Lung (tissue), 12 donors: Measurements from ENCODE around the gene SAMD3. TPM values are rescaled to one million over a fixed set of nuclear protein-coding genes. Genes with fewer than 3 reads are reported as not detected.
"Not testable (repeated sequence)": the region's sequence is repeated elsewhere in the genome, so short reads cannot be mapped to it uniquely, and the experiment has no call there.

Source experiments
- ATAC-seq: fragments of 200-7000 bp; cut with Tn5 transposase; one replicate; pipeline ENCODE4 v1.9.1; 2020; ENCODE audit warnings: moderate number of reproducible peaks; ENCODE audit not compliant: insufficient read depth, low FRiP score
- DNase-seq, 3 donors: peaks; one replicate each; pipeline ENCODE4 v3.0.0-alpha.2; 2013 to 2017
- H3K27ac ChIP-seq, 2 donors: one replicate each; pipeline ENCODE4 v1.5.1; 2013; ENCODE audit warnings: mild to moderate bottlenecking in 2 of 2, moderate library complexity in 2 of 2, control low read depth in 1 of 2, inconsistent platforms in 1 of 2, low read depth in 1 of 2, low read length in 1 of 2
- H3K27me3 ChIP-seq, 3 donors: one replicate each; pipeline ENCODE4 v1.5.1; 2013; ENCODE audit warnings: low read length in 2 of 3; ENCODE audit not compliant: control insufficient read depth in 3 of 3, insufficient read depth in 3 of 3
- H3K36me3 ChIP-seq, 4 donors: one replicate each; pipeline ENCODE4 v1.5.1; 2013; ENCODE audit warnings: low read length in 4 of 4, mild to moderate bottlenecking in 1 of 4, moderate library complexity in 1 of 4; ENCODE audit not compliant: control insufficient read depth in 4 of 4, insufficient read depth in 4 of 4
- H3K4me1 ChIP-seq, 5 donors: one replicate each; pipeline ENCODE4 v1.5.1; 2013; ENCODE audit warnings: low read length in 5 of 5, mild to moderate bottlenecking in 2 of 5, moderate library complexity in 1 of 5; ENCODE audit not compliant: control insufficient read depth in 5 of 5, insufficient read depth in 5 of 5
- H3K4me3 ChIP-seq: one replicate; pipeline ENCODE4 v1.5.1; 2013; ENCODE audit warnings: mild to moderate bottlenecking, control low read depth, moderate library complexity
- H3K9ac ChIP-seq, 2 donors: one replicate each; pipeline ENCODE4 v1.5.1; 2013; ENCODE audit warnings: low read length in 2 of 2, control low read depth in 1 of 2; ENCODE audit not compliant: insufficient read depth in 1 of 2
- H3K9me3 ChIP-seq, 4 donors: one replicate each; pipeline ENCODE4 v1.5.1; 2013; ENCODE audit warnings: low read length in 3 of 4, mild to moderate bottlenecking in 1 of 4, moderate library complexity in 1 of 4; ENCODE audit not compliant: control insufficient read depth in 4 of 4, insufficient read depth in 3 of 4
- CTCF ChIP-seq: IDR thresholded peaks from 2 replicates; pipeline ENCODE4 v1.5.1; 2012; ENCODE audit warnings: mild to moderate bottlenecking; ENCODE audit errors: control extremely low read depth, extremely low read depth
- WGBS, 2 donors: extraction: QIAGEN DNeasy Blood & Tissue Kit; methylation state at CpG; one replicate each; pipeline ENCODE4 v1.1.7; 2013; 5-methylcytosine and 5-hydroxymethylcytosine counted together
- polyA plus RNA-seq, 2 donors: library from polyadenylated mRNA; stranded (reverse); fragments of 200-250 nt; gene quantifications; one replicate each; pipeline ENCODE4 v1.2.1, GENCODE V29; 2013
- total RNA-seq, 2 donors: library from RNA; depleted of rRNA in 1 of 2; stranded (reverse); fragments of >200 nt in 1 of 2; gene quantifications; one replicate each; pipeline ENCODE4 v1.2.1, GENCODE V29; 2014 to 2021
- donor health status: control.
- donor health status: control.
- donor health status: Bipolar disorder and iron deficiency.
- donor health status: healthy.
- donor health status: DM: yes; HTN: yes; CAD: no.

Gene SAMD3
- total and polyA plus RNA-seq, 4 donors = 0.71 to 5.9 (median 2.0) TPM

- not testable (repeated sequence) for ATAC-seq, DNase-seq, H3K36me3 ChIP-seq, H3K9ac ChIP-seq, H3K27me3 ChIP-seq, H3K9me3 ChIP-seq, H3K4me1 ChIP-seq, H3K4me3 ChIP-seq, H3K27ac ChIP-seq
- WGBS, 2 donors = 62 to 78% methylated on average over 4 of the region's 4 CpGs
These were observed 37.3 kb upstream of the SAMD3 start for GRCh38 chr6:130260050-130260462.

- DNase-seq (no peak), ATAC-seq (no peak)
- H3K9ac ChIP-seq = no peak overlapping the region
- H3K4me3 ChIP-seq = no peak overlapping the region
- H3K27ac ChIP-seq = no peak overlapping the region
- H3K36me3 ChIP-seq = no peaks in the 10 kb centered on the region
- no peak for TF ChIP-seq CTCF
- WGBS, 2 donors = 79 to 90% methylated on average over 2 of the region's 2 CpGs
- no peaks in the 10 kb centered on the region for H3K27me3 ChIP-seq
- peaks cover 0 to 5% (median 0%) of the 10 kb centered on the region in 4 donors for H3K9me3 ChIP-seq
- no peaks in the 10 kb centered on the region for H3K4me1 ChIP-seq
These were observed 36.8 kb upstream of the SAMD3 start for GRCh38 chr6:130259557-130259956.

- Histone ChIP-seq H3K36me3 (no peaks in the 10 kb centered on the region), H3K4me1 (no peaks in the 10 kb centered on the region), H3K4me3 (no peak overlapping the region), H3K27me3 (no peaks in the 10 kb centered on the region), H3K27ac (no peak overlapping the region), H3K9me3 (peaks cover 0 to 5% (median 0%) of the 10 kb centered on the region in 4 donors), H3K9ac (no peak overlapping the region)
- no peak for TF ChIP-seq CTCF
- ATAC-seq (no peak), DNase-seq (no peak)
- 87 to 90% methylated on average over 1 of the region's 1 CpG for whole genome bisulfite sequencing, 2 donors
These were observed 36.4 kb upstream of the SAMD3 start for GRCh38 chr6:130259140-130259539.

- no peak for TF ChIP-seq CTCF
- Histone ChIP-seq H3K36me3 (no peaks in the 10 kb centered on the region), H3K9ac (no peak overlapping the region), H3K9me3 (no peaks in the 10 kb centered on the region), H3K4me3 (no peak overlapping the region), H3K27me3 (no peaks in the 10 kb centered on the region), H3K27ac (no peak overlapping the region), H3K4me1 (no peaks in the 10 kb centered on the region)
- ATAC-seq (no peak), DNase-seq (peak in 1 of 3 donors; percentile 1)
- WGBS, 2 donors = 64 to 80% methylated on average over 9 of the region's 9 CpGs
These were observed 29.9 kb upstream of the SAMD3 start for GRCh38 chr6:130252527-130253237.
